ENCODE results near the gene SPAG16. TPM values are rescaled to one million over a fixed set of nuclear protein-coding genes. Genes with fewer than 3 reads are reported as not detected.

Gene SPAG16
- total and polyA plus RNA-seq, 3 experiments from 2014 or later = 7.7 to 15.3 (median 8.2) TPM

DNA sequence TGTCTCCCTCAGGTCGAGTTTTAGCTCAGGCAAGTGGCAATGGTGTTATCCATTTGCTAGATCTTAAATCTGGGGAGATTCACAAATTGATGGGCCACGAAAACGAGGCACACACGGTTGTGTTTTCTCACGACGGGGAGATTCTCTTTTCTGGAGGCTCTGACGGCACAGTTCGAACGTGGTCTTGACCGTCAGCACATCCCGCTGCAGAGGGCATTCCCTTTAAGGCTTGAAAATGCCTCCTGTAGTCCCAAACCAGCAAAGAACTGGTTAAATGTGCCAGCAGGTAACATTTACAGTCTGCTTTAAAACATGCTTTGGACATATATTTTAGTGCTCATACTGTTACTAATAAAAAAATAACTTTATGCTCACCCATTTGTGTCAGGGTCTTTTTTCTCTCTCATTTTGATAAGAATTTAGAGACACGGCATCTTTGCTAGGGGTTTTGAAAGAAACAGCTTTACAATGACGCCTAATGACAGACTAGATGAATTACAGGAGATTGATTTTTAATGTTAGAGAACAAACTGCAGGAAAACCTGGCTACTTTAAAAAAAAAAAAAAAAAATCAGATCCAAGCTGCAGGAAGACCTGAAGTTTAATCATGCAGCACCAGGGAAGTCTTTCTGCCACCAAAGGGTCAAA, 1126.0 kb downstream of the SPAG16 start:
- DNase-seq = no peak
- no peak overlapping the region for H3K27ac ChIP-seq (ENCODE audit: low read depth, low read length)
- H3K36me3 ChIP-seq (ENCODE audit: insufficient read depth, low read length) = no peaks in the 10 kb centered on the region
- Mint-ChIP-seq H3K9me3 (peaks cover 0 to 3% (median 0%) of the 10 kb centered on the region in 5 donors), H3K4me3 (no peak overlapping the region), H3K4me1 (no peaks in the 10 kb centered on the region), H3K36me3 (no peaks in the 10 kb centered on the region), H3K27ac (no peak overlapping the region), H3K27me3 (peaks cover 0 to 2% of the 10 kb centered on the region in 2 donors)
- H3K4me3 ChIP-seq (ENCODE audit: low read length) = no peak overlapping the region
- no peaks in the 10 kb centered on the region for H3K27me3 ChIP-seq (ENCODE audit: insufficient read depth, low read length, poor library complexity, severe bottlenecking)
- no peaks in the 10 kb centered on the region for H3K9me3 ChIP-seq (ENCODE audit: low read length)
- H3K4me1 ChIP-seq (ENCODE audit: insufficient read depth, low read length) = no peaks in the 10 kb centered on the region
- POLR2A ChIA-PET = no interaction called here
- CTCF ChIA-PET = no interaction called here

DNA sequence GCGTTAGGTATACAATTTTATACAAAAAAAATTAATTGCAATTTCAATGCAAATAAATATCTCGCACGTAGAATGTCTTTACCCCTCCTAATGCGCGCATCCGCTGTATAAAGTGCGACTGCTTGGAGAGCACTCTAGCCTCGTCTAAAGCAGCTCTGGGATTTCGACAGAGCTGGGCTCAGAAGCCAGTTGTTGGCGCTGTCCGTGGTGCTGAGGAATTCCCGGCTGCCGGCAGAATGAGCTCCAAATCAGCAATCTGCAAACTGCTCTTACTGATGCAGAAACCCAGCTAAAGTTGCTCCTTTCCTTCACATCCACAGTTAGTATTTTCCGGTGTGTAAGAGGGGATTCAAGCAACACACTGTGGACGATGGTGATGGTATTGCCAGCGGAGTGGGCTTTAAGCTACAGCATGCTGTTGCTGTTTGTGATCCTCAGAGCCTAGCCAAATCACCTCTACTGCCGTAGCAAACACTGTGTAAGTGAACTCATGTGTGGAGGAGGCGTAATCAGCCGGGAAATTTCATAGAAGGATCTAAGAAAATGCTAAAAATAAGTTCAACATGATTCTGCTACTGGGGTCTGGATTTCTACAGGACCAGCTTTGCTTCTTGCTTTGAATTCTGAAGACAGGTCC, 1126.8 kb downstream of the SPAG16 start, which contains the start of gene VWC2L:
Gene VWC2L, plus strand, starts transcription at position 137 of the 637 bp plus-strand sequence. CDS start 3,140 bp downstream, outside the sequence.
- no peaks in the 10 kb centered on the region for H3K4me1 ChIP-seq (ENCODE audit: insufficient read depth, low read length)
- Mint-ChIP-seq H3K4me1 (no peaks in the 10 kb centered on the region), H3K9me3 (peaks cover 0 to 3% (median 0%) of the 10 kb centered on the region in 5 donors), H3K36me3 (no peaks in the 10 kb centered on the region), H3K27me3 (peaks cover 0 to 2% of the 10 kb centered on the region in 2 donors), H3K27ac (no peak within 1 kb of the TSS), H3K4me3 (no peak within 1 kb of the TSS)
- peak in 2 of 5 donors; percentile 0 to 40 for DNase-seq
- no peak within 1 kb of the TSS for H3K27ac ChIP-seq (ENCODE audit: low read depth, low read length)
- ChIA-PET CTCF (no interaction called here), POLR2A (no interaction called here)
- no peaks in the 10 kb centered on the region for H3K27me3 ChIP-seq (ENCODE audit: insufficient read depth, low read length, poor library complexity, severe bottlenecking)
- H3K4me3 ChIP-seq (ENCODE audit: low read length) = no peak within 1 kb of the TSS
- no peaks in the 10 kb centered on the region for H3K9me3 ChIP-seq (ENCODE audit: low read length)
- H3K36me3 ChIP-seq (ENCODE audit: insufficient read depth, low read length) = no peaks in the 10 kb centered on the region

DNA sequence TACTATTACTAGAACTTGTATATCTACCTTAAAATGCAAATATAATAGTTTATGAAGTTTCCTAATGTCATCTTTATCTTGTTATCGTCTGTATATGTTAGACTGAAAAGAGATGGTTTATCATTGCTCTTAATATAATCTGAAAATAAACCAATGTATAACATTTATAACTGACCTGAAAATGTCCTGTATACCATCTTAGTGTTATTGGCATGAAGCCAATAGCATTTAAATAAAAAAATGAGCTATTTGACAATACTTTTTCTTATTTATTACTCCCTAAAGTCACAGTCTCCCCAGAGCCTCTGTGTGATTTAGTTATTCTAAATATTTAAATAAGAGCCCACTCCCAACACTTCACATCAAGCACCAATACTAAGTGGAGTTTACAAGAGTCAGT, 1128.4 kb downstream of the SPAG16 start:
- no peaks in the 10 kb centered on the region for H3K36me3 Mint-ChIP-seq
- CTCF ChIA-PET = no interaction called here
- Histone ChIP-seq H3K27ac (ENCODE audit: low read depth, low read length) (no peak overlapping the region), H3K4me1 (ENCODE audit: insufficient read depth, low read length) (no peaks in the 10 kb centered on the region), H3K36me3 (ENCODE audit: insufficient read depth, low read length) (no peaks in the 10 kb centered on the region), H3K27me3 (ENCODE audit: insufficient read depth, low read length, poor library complexity, severe bottlenecking) (no peaks in the 10 kb centered on the region), H3K4me3 (ENCODE audit: low read length) (no peak overlapping the region), H3K9me3 (ENCODE audit: low read length) (no peaks in the 10 kb centered on the region)
- H3K9me3 Mint-ChIP-seq = peaks cover 0 to 3% (median 0%) of the 10 kb centered on the region in 5 donors
- no peak for DNase-seq
- POLR2A ChIA-PET = no interaction called here
- peaks cover 0 to 2% of the 10 kb centered on the region in 2 donors for H3K27me3 Mint-ChIP-seq
- no peaks in the 10 kb centered on the region for H3K4me1 Mint-ChIP-seq
- no peak overlapping the region for H3K27ac Mint-ChIP-seq
- H3K4me3 Mint-ChIP-seq = no peak overlapping the region

DNA sequence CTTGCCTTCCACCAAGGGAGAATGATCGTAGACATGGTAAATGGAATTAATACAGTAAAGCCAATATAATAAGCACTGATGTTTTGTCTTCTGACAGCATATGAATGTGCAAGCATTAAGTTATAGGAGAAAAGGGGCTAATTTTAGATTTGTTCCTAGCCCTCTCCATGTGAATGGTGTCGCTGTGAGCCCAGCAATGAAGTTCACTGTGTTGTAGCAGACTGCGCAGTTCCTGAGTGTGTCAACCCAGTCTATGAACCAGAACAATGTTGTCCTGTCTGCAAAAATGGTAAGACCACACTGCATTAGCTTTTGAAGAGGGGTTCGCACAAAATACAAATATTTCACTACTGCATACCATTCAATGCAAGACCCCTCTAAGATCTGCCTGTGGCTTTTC, 1152.2 kb downstream of the SPAG16 start:
- Mint-ChIP-seq H3K27ac (no peak overlapping the region), H3K36me3 (no peaks in the 10 kb centered on the region), H3K9me3 (peaks cover 0 to 4% (median 0%) of the 10 kb centered on the region in 5 donors), H3K27me3 (no peaks in the 10 kb centered on the region), H3K4me3 (no peak overlapping the region), H3K4me1 (no peaks in the 10 kb centered on the region)
- no peaks in the 10 kb centered on the region for H3K27me3 ChIP-seq (ENCODE audit: insufficient read depth, low read length, poor library complexity, severe bottlenecking)
- no peak overlapping the region for H3K4me3 ChIP-seq (ENCODE audit: low read length)
- no peak overlapping the region for H3K27ac ChIP-seq (ENCODE audit: low read depth, low read length)
- H3K4me1 ChIP-seq (ENCODE audit: insufficient read depth, low read length) = no peaks in the 10 kb centered on the region
- ChIA-PET CTCF (no interaction called here), POLR2A (no interaction called here)
- no peak for DNase-seq
- H3K36me3 ChIP-seq (ENCODE audit: insufficient read depth, low read length) = no peaks in the 10 kb centered on the region
- no peaks in the 10 kb centered on the region for H3K9me3 ChIP-seq (ENCODE audit: low read length)

DNA sequence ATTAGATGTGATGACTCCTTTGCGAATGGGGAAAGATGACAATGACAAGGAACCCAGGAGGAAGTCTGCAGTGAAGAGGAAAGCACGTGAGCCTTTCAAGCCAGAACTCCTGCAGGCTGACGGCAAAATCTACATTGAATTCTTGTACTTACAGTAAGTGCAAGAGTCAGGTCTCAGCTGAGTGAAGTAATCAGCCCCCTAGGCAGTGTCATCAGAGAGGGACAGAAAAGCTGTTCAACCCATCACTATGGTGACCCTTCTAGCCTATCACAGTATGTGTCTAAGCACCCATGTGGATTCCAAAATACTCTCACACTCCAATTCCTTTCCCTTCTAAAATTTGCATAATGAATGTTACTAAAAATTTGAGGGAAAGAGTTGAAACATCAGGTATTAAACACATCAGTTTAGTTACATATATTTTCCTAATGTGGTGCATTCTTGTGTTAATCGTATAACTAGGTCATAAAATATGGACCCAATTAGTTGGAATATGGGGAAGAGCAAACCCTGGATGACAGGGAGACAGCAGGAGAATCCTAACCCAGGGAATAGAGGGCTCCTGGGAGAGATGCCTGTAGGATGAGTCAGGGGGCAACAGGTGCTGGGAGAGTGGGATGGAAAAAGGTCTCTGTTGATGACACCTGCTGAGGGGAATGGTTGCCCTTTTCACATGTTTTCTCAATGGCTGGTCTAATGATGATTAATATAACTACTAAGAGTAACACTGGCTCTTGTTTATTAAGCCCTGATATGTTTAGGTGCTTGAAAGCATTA, 1166.0 kb downstream of the SPAG16 start:
- Mint-ChIP-seq H3K4me3 (no peak overlapping the region), H3K27me3 (no peaks in the 10 kb centered on the region), H3K36me3 (no peaks in the 10 kb centered on the region), H3K27ac (peak overlapping the region in 1 of 8 donors; percentile 22), H3K4me1 (no peaks in the 10 kb centered on the region), H3K9me3 (peaks cover 0 to 3% (median 0%) of the 10 kb centered on the region in 5 donors)
- ChIA-PET CTCF (no interaction called here), POLR2A (no interaction called here)
- H3K4me3 ChIP-seq (ENCODE audit: low read length) = no peak overlapping the region
- DNase-seq = no peak
- H3K27ac ChIP-seq (ENCODE audit: low read depth, low read length) = no peak overlapping the region
- H3K27me3 ChIP-seq (ENCODE audit: insufficient read depth, low read length, poor library complexity, severe bottlenecking) = no peaks in the 10 kb centered on the region
- H3K9me3 ChIP-seq (ENCODE audit: low read length) = no peaks in the 10 kb centered on the region
- H3K36me3 ChIP-seq (ENCODE audit: insufficient read depth, low read length) = no peaks in the 10 kb centered on the region
- no peaks in the 10 kb centered on the region for H3K4me1 ChIP-seq (ENCODE audit: insufficient read depth, low read length)

DNA sequence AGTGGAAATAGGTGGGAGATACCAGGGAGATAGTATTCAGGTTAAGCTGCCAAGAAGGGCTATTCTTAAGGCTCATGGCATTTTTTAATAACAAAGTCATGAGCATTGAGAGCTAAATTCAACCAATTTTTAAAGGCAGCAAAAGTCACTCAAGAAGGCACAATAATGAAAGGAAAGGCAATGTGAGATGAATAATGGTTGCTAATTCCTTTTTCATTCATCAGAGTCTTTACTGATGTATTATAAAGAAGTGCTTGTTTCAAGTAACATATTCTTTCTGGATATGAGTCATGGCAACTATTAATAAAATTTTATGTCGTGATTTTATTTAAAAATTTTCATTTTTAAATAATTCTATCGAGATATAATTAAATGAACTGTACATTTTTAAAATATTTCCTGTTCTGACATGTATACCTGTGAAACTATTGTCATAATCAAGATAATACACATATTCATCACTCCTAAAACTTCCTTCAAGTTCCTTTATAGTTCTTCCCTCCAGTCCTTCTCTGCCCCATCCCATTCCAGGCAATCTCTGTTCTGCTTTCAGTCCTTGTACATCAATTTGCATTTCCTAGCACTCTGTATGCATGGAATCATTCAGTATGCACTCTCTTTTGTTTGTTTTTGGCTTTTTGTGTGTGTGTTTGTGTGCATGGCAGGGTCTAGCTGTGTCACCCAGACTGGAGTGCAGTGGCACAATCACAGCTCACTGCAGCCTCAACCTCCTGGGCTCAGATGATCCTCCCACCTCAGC, 1167.4 kb downstream of the SPAG16 start:
- ChIA-PET POLR2A (no interaction called here), CTCF (no interaction called here)
- Histone ChIP-seq H3K36me3 (ENCODE audit: insufficient read depth, low read length) (no peaks in the 10 kb centered on the region), H3K27me3 (ENCODE audit: insufficient read depth, low read length, poor library complexity, severe bottlenecking) (no peaks in the 10 kb centered on the region), H3K4me3 (ENCODE audit: low read length) (no peak overlapping the region), H3K9me3 (ENCODE audit: low read length) (no peaks in the 10 kb centered on the region), H3K4me1 (ENCODE audit: insufficient read depth, low read length) (no peaks in the 10 kb centered on the region), H3K27ac (ENCODE audit: low read depth, low read length) (no peak overlapping the region)
- H3K9me3 Mint-ChIP-seq = peaks cover 0 to 6% (median 0%) of the 10 kb centered on the region in 5 donors
- no peaks in the 10 kb centered on the region for H3K36me3 Mint-ChIP-seq
- H3K27ac Mint-ChIP-seq = no peak overlapping the region
- no peak for DNase-seq
- no peak overlapping the region for H3K4me3 Mint-ChIP-seq
- H3K27me3 Mint-ChIP-seq = peaks cover 0 to 1% of the 10 kb centered on the region in 2 donors
- no peaks in the 10 kb centered on the region for H3K4me1 Mint-ChIP-seq

All from CD8-positive, alpha-beta memory T cell (primary cell).